BLaER1 (cell line): Measurements from ENCODE around the gene PRKCH.
A peak's percentile ranks its signal among the peaks of the same experiment; 100 is the strongest.

Experiments used
- H3K27ac ChIP-seq: shearing (Covaris generic); formaldehyde crosslinking; 2 replicates; pipeline ENCODE4 v1.8.1; 2022
- H3K27me3 ChIP-seq: shearing (Covaris generic); formaldehyde crosslinking; 2 replicates; pipeline ENCODE4 v1.8.1; 2022
- H3K36me3 ChIP-seq: shearing (Covaris generic); formaldehyde crosslinking; 2 replicates; pipeline ENCODE4 v1.8.1; 2022
- H3K4me1 ChIP-seq: shearing (Covaris generic); formaldehyde crosslinking; 2 replicates; pipeline ENCODE4 v1.8.1; 2022
- H3K4me2 ChIP-seq: shearing (Covaris generic); formaldehyde crosslinking; 2 replicates; pipeline ENCODE4 v1.8.1; 2022
- H3K4me3 ChIP-seq: shearing (Covaris generic); formaldehyde crosslinking; 2 replicates; pipeline ENCODE4 v1.8.1; 2022
- H3K9ac ChIP-seq: shearing (Covaris generic); formaldehyde crosslinking; 2 replicates; pipeline ENCODE4 v1.8.1; 2022
- H3K9me3 ChIP-seq: shearing (Covaris generic); formaldehyde crosslinking; 2 replicates; pipeline ENCODE4 v1.8.1; 2022
- H4K20me1 ChIP-seq: shearing (Covaris generic); formaldehyde crosslinking; 2 replicates; pipeline ENCODE4 v1.8.1; 2022
- Cebpa-rat ChIP-seq: shearing (Covaris generic); IDR thresholded peaks from 2 replicates; pipeline ENCODE4 v1.8.1; 2022

Gene PRKCH

GRCh38 chr14:61468063-61468825 lies 146.9 kb downstream of the PRKCH start:
- Histone ChIP-seq H3K9ac (no peak overlapping the region), H3K4me3 (no peak overlapping the region), H3K9me3 (peaks cover 18% of the 10 kb centered on the region), H3K36me3 (peaks cover 42% of the 10 kb centered on the region), H3K27ac (no peak overlapping the region), H3K4me1 (peaks cover 42% of the 10 kb centered on the region), H4K20me1 (no peaks in the 10 kb centered on the region), H3K27me3 (no peaks in the 10 kb centered on the region), H3K4me2 (no peak overlapping the region)
- no peak for TF ChIP-seq Cebpa-rat

- no peak for TF ChIP-seq Cebpa-rat
- H3K27ac ChIP-seq: peak overlapping the region; percentile 77; the same call in 1 of the 2 replicates
- H3K27me3 ChIP-seq: no peaks in the 10 kb centered on the region
- peak overlapping the region; percentile 90 for H3K4me2 ChIP-seq
- peaks cover 57% of the 10 kb centered on the region for H3K4me1 ChIP-seq
- H3K9me3 ChIP-seq: peaks cover 6% of the 10 kb centered on the region; the same call in 1 of the 2 replicates
- H3K4me3 ChIP-seq: no peak overlapping the region
- no peak overlapping the region; the same call in 1 of the 2 replicates for H3K9ac ChIP-seq
- peaks cover 30% of the 10 kb centered on the region for H3K36me3 ChIP-seq
- H4K20me1 ChIP-seq: no peaks in the 10 kb centered on the region
These were observed 148.4 kb downstream of the PRKCH start for GRCh38 chr14:61469781-61470180.

GRCh38 chr14:61470261-61470960 lies 149.0 kb downstream of the PRKCH start:
- H3K27me3 ChIP-seq: no peaks in the 10 kb centered on the region
- H4K20me1 ChIP-seq: no peaks in the 10 kb centered on the region
- no peak overlapping the region; the same call in 1 of the 2 replicates for H3K9ac ChIP-seq
- H3K4me2 ChIP-seq: peak overlapping the region; percentile 90
- no peak overlapping the region for H3K4me3 ChIP-seq
- H3K36me3 ChIP-seq: peaks cover 29% of the 10 kb centered on the region
- H3K9me3 ChIP-seq: 0 out of 2 replicates have a peak, but pooled peaks cover under 1% of the 10 kb centered on the region
- peaks cover 64% of the 10 kb centered on the region for H3K4me1 ChIP-seq
- TF ChIP-seq Cebpa-rat: no peak
- H3K27ac ChIP-seq: peak overlapping the region; percentile 77

- no peaks in the 10 kb centered on the region for H3K27me3 ChIP-seq
- H3K4me2 ChIP-seq: peak overlapping the region; percentile 90
- peaks cover 28% of the 10 kb centered on the region for H3K36me3 ChIP-seq
- no peak overlapping the region for H3K4me3 ChIP-seq
- TF ChIP-seq Cebpa-rat: no peak
- peak overlapping the region; percentile 77 for H3K27ac ChIP-seq
- H3K9me3 ChIP-seq: no peaks in the 10 kb centered on the region
- no peaks in the 10 kb centered on the region for H4K20me1 ChIP-seq
- peaks cover 69% of the 10 kb centered on the region for H3K4me1 ChIP-seq
- peak overlapping the region; percentile 70; the same call in 1 of the 2 replicates for H3K9ac ChIP-seq
These were observed 149.5 kb downstream of the PRKCH start for GRCh38 chr14:61470961-61471293.

- no peaks in the 10 kb centered on the region for H3K27me3 ChIP-seq
- H3K9me3 ChIP-seq: no peaks in the 10 kb centered on the region
- peaks cover 23% of the 10 kb centered on the region for H3K36me3 ChIP-seq
- H3K4me2 ChIP-seq: peak overlapping the region; percentile 90
- H3K4me1 ChIP-seq: peaks cover 74% of the 10 kb centered on the region
- peak overlapping the region; percentile 52 for H3K4me3 ChIP-seq
- peak overlapping the region; percentile 70 for H3K9ac ChIP-seq
- no peaks in the 10 kb centered on the region for H4K20me1 ChIP-seq
- H3K27ac ChIP-seq: peak overlapping the region; percentile 77
- TF ChIP-seq Cebpa-rat: no peak
These were observed 150.1 kb downstream of the PRKCH start for GRCh38 chr14:61471297-61472005.

GRCh38 chr14:61472011-61472672 lies 150.8 kb downstream of the PRKCH start:
- Histone ChIP-seq H3K27ac (peak overlapping the region; percentile 77), H4K20me1 (no peaks in the 10 kb centered on the region), H3K4me1 (peaks cover 81% of the 10 kb centered on the region), H3K9me3 (no peaks in the 10 kb centered on the region), H3K9ac (peak overlapping the region; percentile 70), H3K4me3 (peak overlapping the region; percentile 52), H3K36me3 (peaks cover 17% of the 10 kb centered on the region), H3K4me2 (peak overlapping the region; percentile 90), H3K27me3 (no peaks in the 10 kb centered on the region)
- TF ChIP-seq Cebpa-rat: no peak

- Histone ChIP-seq H3K36me3 (0 out of 2 replicates have a peak, but pooled peaks cover 10% of the 10 kb centered on the region), H3K4me2 (peak overlapping the region; percentile 90), H3K27ac (peak overlapping the region; percentile 77), H3K4me1 (peaks cover 88% of the 10 kb centered on the region), H3K4me3 (peak overlapping the region; percentile 52; the same call in 1 of the 2 replicates), H4K20me1 (no peaks in the 10 kb centered on the region), H3K27me3 (no peaks in the 10 kb centered on the region), H3K9me3 (no peaks in the 10 kb centered on the region), H3K9ac (peak overlapping the region; percentile 54; the same call in 1 of the 2 replicates)
- no peak for TF ChIP-seq Cebpa-rat
These were observed 151.5 kb downstream of the PRKCH start for GRCh38 chr14:61472801-61473376.

- Histone ChIP-seq H3K27me3 (no peaks in the 10 kb centered on the region), H3K4me2 (peak overlapping the region; percentile 90), H3K9ac (no peak overlapping the region), H3K9me3 (no peaks in the 10 kb centered on the region), H3K4me1 (peaks cover 100% of the 10 kb centered on the region), H3K36me3 (no peaks in the 10 kb centered on the region), H3K4me3 (no peak overlapping the region), H4K20me1 (no peaks in the 10 kb centered on the region), H3K27ac (peak overlapping the region; percentile 77)
- TF ChIP-seq Cebpa-rat: no peak
These were observed 152.6 kb downstream of the PRKCH start for GRCh38 chr14:61474015-61474414.

- H3K4me2 ChIP-seq: peak overlapping the region; percentile 45
- H3K4me1 ChIP-seq: peaks cover 100% of the 10 kb centered on the region
- no peak overlapping the region for H3K9ac ChIP-seq
- no peaks in the 10 kb centered on the region for H3K36me3 ChIP-seq
- peak overlapping the region; percentile 64 for H3K27ac ChIP-seq
- H3K27me3 ChIP-seq: no peaks in the 10 kb centered on the region
- H3K9me3 ChIP-seq: no peaks in the 10 kb centered on the region
- TF ChIP-seq Cebpa-rat: no peak
- H4K20me1 ChIP-seq: no peaks in the 10 kb centered on the region
- H3K4me3 ChIP-seq: no peak overlapping the region
These were observed 153.3 kb downstream of the PRKCH start for GRCh38 chr14:61474701-61475100.
